Measurements from ENCODE around the gene MAN1C1.

The MAN1C1 gene

GRCh38 chr1:25674807-25675084 is 58.2 kb downstream of the MAN1C1 start:
- TF ChIP-seq CTCF (IDR thresholded peaks at IDR 0.05), result no peak
- Histone ChIP-seq H3K36me3 (no peaks in the 10 kb centered on the region), H3K27ac (no peak overlapping the region), H3K4me1 (ENCODE audit: control insufficient read depth in 1 of 2, insufficient read depth in 1 of 2, low read depth in 1 of 2, low read length in 1 of 2) (no peaks in the 10 kb centered on the region), H3K4me3 (ENCODE audit: low read depth in 1 of 2, low read length in 1 of 2) (no peak overlapping the region), H3K9me3 (no peaks in the 10 kb centered on the region), H3K27me3 (no peaks in the 10 kb centered on the region)

GRCh38 chr1:25675729-25676476 is 59.3 kb downstream of the MAN1C1 start:
- Histone ChIP-seq H3K27ac (no peak overlapping the region), H3K4me1 (ENCODE audit: control insufficient read depth in 1 of 2, insufficient read depth in 1 of 2, low read depth in 1 of 2, low read length in 1 of 2) (no peaks in the 10 kb centered on the region), H3K9me3 (no peaks in the 10 kb centered on the region)

GRCh38 chr1:25676488-25676887 is 59.9 kb downstream of the MAN1C1 start:
- Histone ChIP-seq H3K9me3 (no peaks in the 10 kb centered on the region), H3K36me3 (no peaks in the 10 kb centered on the region), H3K4me1 (ENCODE audit: control insufficient read depth in 1 of 2, insufficient read depth in 1 of 2, low read depth in 1 of 2, low read length in 1 of 2) (no peaks in the 10 kb centered on the region), H3K4me3 (ENCODE audit: low read depth in 1 of 2, low read length in 1 of 2) (no peak overlapping the region), H3K27ac (no peak overlapping the region), H3K27me3 (no peaks in the 10 kb centered on the region)
- TF ChIP-seq CTCF (IDR thresholded peaks at IDR 0.05), result no peak

More at GRCh38 chr1:25675729-25676476, 59.3 kb downstream of the MAN1C1 start:
- Histone ChIP-seq H3K4me3 (ENCODE audit: low read depth in 1 of 2, low read length in 1 of 2) (no peak overlapping the region), H3K36me3 (no peaks in the 10 kb centered on the region), H3K27me3 (no peaks in the 10 kb centered on the region)
- no peak for TF ChIP-seq CTCF (IDR thresholded peaks at IDR 0.05)

GRCh38 chr1:25677193-25677773 is 60.7 kb downstream of the MAN1C1 start:
- no peak for TF ChIP-seq CTCF (IDR thresholded peaks at IDR 0.05)
- Histone ChIP-seq H3K4me1 (ENCODE audit: control insufficient read depth in 1 of 2, insufficient read depth in 1 of 2, low read depth in 1 of 2, low read length in 1 of 2) (no peaks in the 10 kb centered on the region), H3K27ac (no peak overlapping the region), H3K27me3 (no peaks in the 10 kb centered on the region), H3K4me3 (ENCODE audit: low read depth in 1 of 2, low read length in 1 of 2) (no peak overlapping the region), H3K36me3 (no peaks in the 10 kb centered on the region), H3K9me3 (no peaks in the 10 kb centered on the region)

GRCh38 chr1:25679171-25679570 is 62.6 kb downstream of the MAN1C1 start:
- Histone ChIP-seq H3K4me1 (ENCODE audit: control insufficient read depth in 1 of 2, insufficient read depth in 1 of 2, low read depth in 1 of 2, low read length in 1 of 2) (no peaks in the 10 kb centered on the region), H3K36me3 (no peaks in the 10 kb centered on the region), H3K27ac (no peak overlapping the region), H3K4me3 (ENCODE audit: low read depth in 1 of 2, low read length in 1 of 2) (no peak overlapping the region), H3K27me3 (no peaks in the 10 kb centered on the region), H3K9me3 (no peaks in the 10 kb centered on the region)
- no peak for TF ChIP-seq CTCF (IDR thresholded peaks at IDR 0.05)
